KMS-11 (cell line): ENCODE results near the gene SORD.

ENCODE experiments used
- H2AFZ ChIP-seq: fragments of 200-600 bp; sonication (generic); 2 replicates; pipeline ENCODE4 v1.6.1; 2016; ENCODE audit warnings: antibody characterized with exemption, mixed run types, low read depth
- H3K27ac ChIP-seq: fragments of 200-600 bp; sonication (generic); 2 replicates; pipeline ENCODE4 v1.6.1; 2016; ENCODE audit warnings: mild to moderate bottlenecking, mixed run types
- H3K27me3 ChIP-seq: fragments of 200-600 bp; sonication (generic); 2 replicates; pipeline ENCODE4 v1.6.1; 2017; ENCODE audit warnings: mild to moderate bottlenecking, low read depth, mixed run types, moderate library complexity; ENCODE audit not compliant: insufficient read depth
- H3K36me3 ChIP-seq: fragments of 200-600 bp; sonication (generic); 2 replicates; pipeline ENCODE4 v1.6.1; 2017; ENCODE audit warnings: mild to moderate bottlenecking, mixed run types; ENCODE audit not compliant: insufficient read depth
- H3K4me1 ChIP-seq: fragments of 200-600 bp; sonication (generic); 2 replicates; pipeline ENCODE4 v1.6.1; 2016; ENCODE audit warnings: mild to moderate bottlenecking, low read depth, mixed run types; ENCODE audit not compliant: poor library complexity, severe bottlenecking
- H3K4me2 ChIP-seq: fragments of 200-600 bp; sonication (generic); 2 replicates; pipeline ENCODE4 v1.7.0; 2016; ENCODE audit warnings: mild to moderate bottlenecking, mixed run types
- H3K4me3 ChIP-seq: fragments of 200-600 bp; sonication (generic); IDR thresholded peaks from 2 replicates; pipeline ENCODE4 v1.6.1; 2017; ENCODE audit warnings: low read depth, low read length, mixed read lengths; ENCODE audit not compliant: insufficient read depth
- H3K79me2 ChIP-seq: fragments of 200-600 bp; sonication (generic); 2 replicates; pipeline ENCODE4 v1.6.1; 2016; ENCODE audit warnings: low read depth, mixed run types; ENCODE audit not compliant: insufficient read depth
- H3K9ac ChIP-seq: fragments of 200-600 bp; sonication (generic); 2 replicates; pipeline ENCODE4 v1.6.1; 2016; ENCODE audit warnings: mild to moderate bottlenecking, mixed run types
- H4K20me1 ChIP-seq: fragments of 200-600 bp; sonication (generic); 2 replicates; pipeline ENCODE4 v1.6.1; 2016; ENCODE audit warnings: mild to moderate bottlenecking, mixed run types; ENCODE audit not compliant: insufficient read depth
- CTCF ChIP-seq: fragments of 200-600 bp; sonication (generic); conservative IDR thresholded peaks from 2 replicates; pipeline ENCODE4 v1.6.1; 2017; ENCODE audit warnings: low read depth, mild to moderate bottlenecking, antibody characterized with exemption, low read length, moderate library complexity, mixed read lengths

Gene SORD

GRCh38 chr15:45083223-45083622 is 60.2 kb downstream of the SORD start:
- H3K4me1 ChIP-seq: no peaks in the 10 kb centered on the region
- H3K9ac ChIP-seq: no peak overlapping the region
- H2AFZ ChIP-seq: no peak overlapping the region
- no peak overlapping the region for H3K4me2 ChIP-seq
- H3K27me3 ChIP-seq: no peaks in the 10 kb centered on the region
- no peak overlapping the region for H3K27ac ChIP-seq
- H3K36me3 ChIP-seq: no peaks in the 10 kb centered on the region
- H4K20me1 ChIP-seq: no peaks in the 10 kb centered on the region
- no peak overlapping the region for H3K4me3 ChIP-seq
- TF ChIP-seq CTCF: no peak
- no peaks in the 10 kb centered on the region for H3K79me2 ChIP-seq

GRCh38 chr15:45084163-45084562 is 61.2 kb downstream of the SORD start:
- Histone ChIP-seq H3K9ac (no peak overlapping the region), H3K27ac (no peak overlapping the region), H3K36me3 (no peaks in the 10 kb centered on the region), H3K79me2 (no peaks in the 10 kb centered on the region), H3K4me1 (no peaks in the 10 kb centered on the region), H4K20me1 (no peaks in the 10 kb centered on the region), H3K27me3 (no peaks in the 10 kb centered on the region), H3K4me2 (no peak overlapping the region), H2AFZ (no peak overlapping the region), H3K4me3 (no peak overlapping the region)
- no peak for TF ChIP-seq CTCF

- H3K27ac ChIP-seq: no peak overlapping the region
- no peak overlapping the region for H3K4me2 ChIP-seq
- TF ChIP-seq CTCF: no peak
- no peak overlapping the region for H2AFZ ChIP-seq
- H3K4me1 ChIP-seq: no peaks in the 10 kb centered on the region
- H3K9ac ChIP-seq: no peak overlapping the region
- no peaks in the 10 kb centered on the region for H3K36me3 ChIP-seq
- H3K79me2 ChIP-seq: no peaks in the 10 kb centered on the region
- H3K27me3 ChIP-seq: no peaks in the 10 kb centered on the region
- H4K20me1 ChIP-seq: no peaks in the 10 kb centered on the region
- no peak overlapping the region for H3K4me3 ChIP-seq
These were observed 64.5 kb downstream of the SORD start for GRCh38 chr15:45087513-45087912.

- Histone ChIP-seq H3K27ac (no peak overlapping the region), H2AFZ (no peak overlapping the region), H4K20me1 (no peaks in the 10 kb centered on the region), H3K4me3 (no peak overlapping the region), H3K79me2 (no peaks in the 10 kb centered on the region), H3K36me3 (no peaks in the 10 kb centered on the region), H3K4me1 (no peaks in the 10 kb centered on the region), H3K9ac (no peak overlapping the region), H3K27me3 (no peaks in the 10 kb centered on the region), H3K4me2 (no peak overlapping the region)
- no peak for TF ChIP-seq CTCF
These were observed 66.1 kb downstream of the SORD start for GRCh38 chr15:45088801-45089711.
